DOHH2 (cell line): Measurements from ENCODE around the gene IFI27L2.

Experiments
- H3F3A ChIP-seq: fragments of 200-600 bp; sonication (generic), shearing (Covaris generic); 2 replicates; pipeline ENCODE4 v1.6.0; 2016; ENCODE audit warnings: antibody characterized with exemption, mild to moderate bottlenecking; ENCODE audit not compliant: control insufficient read depth, insufficient read depth
- H3K27ac ChIP-seq: fragments of 200-600 bp; sonication (generic); 2 replicates; pipeline ENCODE4 v1.5.1; 2014; ENCODE audit warnings: low read depth, mild to moderate bottlenecking, low read length, moderate library complexity
- H3K27me3 ChIP-seq: fragments of 200-600 bp; sonication (generic); 2 replicates; pipeline ENCODE4 v1.6.1; 2014; ENCODE audit warnings: mild to moderate bottlenecking, low read length, mixed read lengths; ENCODE audit not compliant: control insufficient read depth
- H3K36me3 ChIP-seq: fragments of 200-600 bp; sonication (generic); 2 replicates; pipeline ENCODE4 v1.6.1; 2014; ENCODE audit warnings: mild to moderate bottlenecking, low read length, moderate library complexity, mixed read lengths; ENCODE audit not compliant: control insufficient read depth
- H3K4me1 ChIP-seq: fragments of 200-600 bp; sonication (generic); 2 replicates; pipeline ENCODE4 v1.6.1; 2014; ENCODE audit warnings: mild to moderate bottlenecking, low read length, mixed read lengths; ENCODE audit not compliant: control insufficient read depth
- H3K4me2 ChIP-seq: fragments of 200-600 bp; sonication (generic); 2 replicates; pipeline ENCODE4 v1.6.0; 2014; ENCODE audit warnings: mild to moderate bottlenecking, low read length, moderate library complexity
- H3K4me3 ChIP-seq: fragments of 200-600 bp; sonication (generic); 2 replicates; pipeline ENCODE4 v1.5.1; 2014; ENCODE audit warnings: mild to moderate bottlenecking, low read length, mixed read lengths
- H3K79me2 ChIP-seq: fragments of 200-600 bp; sonication (generic); 2 replicates; pipeline ENCODE4 v1.6.1; 2014; ENCODE audit warnings: mild to moderate bottlenecking, low read length, mixed read lengths; ENCODE audit not compliant: control insufficient read depth
- H3K9me2 ChIP-seq: fragments of 200-600 bp; sonication (generic); replicated peaks from 2 replicates; pipeline ENCODE4 v1.6.1; 2014; ENCODE audit warnings: mild to moderate bottlenecking, low read length, mixed read lengths; ENCODE audit not compliant: control insufficient read depth
- H3K9me3 ChIP-seq: fragments of 200-600 bp; sonication (generic); 2 replicates; pipeline ENCODE4 v1.6.1; 2014; ENCODE audit warnings: antibody characterized with exemption, low read length, mixed read lengths; ENCODE audit not compliant: control insufficient read depth, insufficient read depth
- H4K20me1 ChIP-seq: fragments of 200-600 bp; sonication (generic); 2 replicates; pipeline ENCODE4 v1.6.0; 2014; ENCODE audit warnings: low read depth, mild to moderate bottlenecking, antibody characterized with exemption, low read length, moderate library complexity; ENCODE audit not compliant: control insufficient read depth, insufficient read depth
- CTCF ChIP-seq: fragments of 200-600 bp; sonication (generic); IDR thresholded peaks from one replicate; pipeline ENCODE4 v1.5.1; 2014; ENCODE audit warnings: antibody characterized with exemption, mild to moderate bottlenecking, low read depth, low read length; ENCODE audit not compliant: poor library complexity, severe bottlenecking
- EZH2phosphoT487 ChIP-seq: fragments of 200-600 bp; sonication (generic); IDR thresholded peaks from 2 replicates; pipeline ENCODE4 v1.6.1; 2017; ENCODE audit warnings: borderline replicate concordance, mild to moderate bottlenecking, antibody characterized with exemption, low read length, moderate library complexity, mixed read lengths

IFI27L2 gene

GRCh38 chr14:94152676-94153075, 23.3 kb upstream of the IFI27L2 start:
- Histone ChIP-seq H3F3A (no peaks in the 10 kb centered on the region), H3K9me2 (no peaks in the 10 kb centered on the region), H3K9me3 (no peaks in the 10 kb centered on the region), H3K79me2 (no peaks in the 10 kb centered on the region), H3K27ac (no peak overlapping the region), H3K4me3 (no peak overlapping the region), H3K27me3 (peaks cover 7% of the 10 kb centered on the region; the same call in 1 of the 2 replicates), H4K20me1 (no peaks in the 10 kb centered on the region), H3K4me1 (no peaks in the 10 kb centered on the region), H3K36me3 (no peaks in the 10 kb centered on the region), H3K4me2 (no peak overlapping the region)
- TF ChIP-seq CTCF (no peak), EZH2phosphoT487 (no peak)

GRCh38 chr14:94145902-94146527, 16.6 kb upstream of the IFI27L2 start:
- no peaks in the 10 kb centered on the region for H3K9me3 ChIP-seq
- no peaks in the 10 kb centered on the region for H3K79me2 ChIP-seq
- no peaks in the 10 kb centered on the region for H3K27me3 ChIP-seq
- H3K4me3 ChIP-seq, result no peak overlapping the region
- TF ChIP-seq CTCF (no peak), EZH2phosphoT487 (no peak)
- no peak overlapping the region for H3K4me2 ChIP-seq
- no peak overlapping the region for H3K27ac ChIP-seq
- H3K36me3 ChIP-seq, result no peaks in the 10 kb centered on the region
- H3F3A ChIP-seq, result no peaks in the 10 kb centered on the region
- H3K4me1 ChIP-seq, result peaks cover 13% of the 10 kb centered on the region
- H4K20me1 ChIP-seq, result no peaks in the 10 kb centered on the region
- H3K9me2 ChIP-seq, result no peaks in the 10 kb centered on the region

- TF ChIP-seq CTCF, result no peak
- TF ChIP-seq EZH2phosphoT487, result no peak
- Histone ChIP-seq H3K27me3 (no peaks in the 10 kb centered on the region), H3F3A (no peaks in the 10 kb centered on the region), H3K4me3 (no peak overlapping the region), H3K9me3 (no peaks in the 10 kb centered on the region), H3K4me2 (no peak overlapping the region), H4K20me1 (no peaks in the 10 kb centered on the region), H3K79me2 (no peaks in the 10 kb centered on the region), H3K4me1 (peaks cover 13% of the 10 kb centered on the region), H3K9me2 (no peaks in the 10 kb centered on the region), H3K36me3 (no peaks in the 10 kb centered on the region), H3K27ac (no peak overlapping the region)
These were observed 15.4 kb upstream of the IFI27L2 start for GRCh38 chr14:94144765-94145164.
